MM.1S (cell line): ENCODE measurements around the gene CCNA2.

ENCODE experiments used
- DNase-seq: peaks from one replicate; pipeline ENCODE4 v3.0.0-alpha.2; 2015
- H2AFZ ChIP-seq: fragments of 300-600 bp; sonication (generic); 2 replicates; pipeline ENCODE4 v1.6.0; 2016; ENCODE audit warnings: antibody characterized with exemption, low read length
- H3F3A ChIP-seq: fragments of 300-600 bp; sonication (generic); 2 replicates; pipeline ENCODE4 v1.6.1; 2016; ENCODE audit warnings: mild to moderate bottlenecking, antibody characterized with exemption, low read length, moderate library complexity, mixed read lengths; ENCODE audit not compliant: insufficient read depth
- H3K27ac ChIP-seq: fragments of 300-600 bp; sonication (generic); 2 replicates; pipeline ENCODE4 v1.5.1; 2016; ENCODE audit warnings: mild to moderate bottlenecking, low read length
- H3K27me3 ChIP-seq: fragments of 300-600 bp; sonication (generic); replicated peaks from 2 replicates; pipeline ENCODE4 v1.6.0; 2016; ENCODE audit warnings: low read length; ENCODE audit not compliant: insufficient read depth
- H3K36me3 ChIP-seq: fragments of 300-600 bp; sonication (generic); replicated peaks from 2 replicates; pipeline ENCODE4 v1.6.1; 2016; ENCODE audit warnings: mild to moderate bottlenecking, low read length, mixed read lengths; ENCODE audit not compliant: insufficient read depth
- H3K4me1 ChIP-seq: fragments of 300-600 bp; sonication (generic); 2 replicates; pipeline ENCODE4 v1.6.1; 2016; ENCODE audit warnings: low read length, mixed read lengths
- H3K4me2 ChIP-seq: fragments of 300-600 bp; sonication (generic); 2 replicates; pipeline ENCODE4 v1.6.0; 2016; ENCODE audit warnings: low read depth, low read length
- H3K4me3 ChIP-seq: fragments of 300-600 bp; sonication (generic); 2 replicates; pipeline ENCODE4 v1.5.1; 2016; ENCODE audit warnings: low read length, mixed read lengths
- H3K79me2 ChIP-seq: fragments of 300-600 bp; sonication (generic); 2 replicates; pipeline ENCODE4 v1.6.1; 2016; ENCODE audit warnings: mixed run types, low read length, mixed read lengths
- H3K9ac ChIP-seq: fragments of 300-600 bp; sonication (generic); 2 replicates; pipeline ENCODE4 v1.6.1; 2016; ENCODE audit warnings: low read length, mixed read lengths
- H3K9me2 ChIP-seq: fragments of 300-600 bp; sonication (generic); replicated peaks from 2 replicates; pipeline ENCODE4 v1.6.1; 2016; ENCODE audit warnings: mild to moderate bottlenecking, low read length, mixed read lengths; ENCODE audit not compliant: insufficient read depth
- H3K9me3 ChIP-seq: fragments of 300-600 bp; sonication (generic); replicated peaks from 2 replicates; pipeline ENCODE4 v1.6.1; 2016; ENCODE audit warnings: mild to moderate bottlenecking, low read length, mixed read lengths; ENCODE audit not compliant: insufficient read depth
- H4K20me1 ChIP-seq: fragments of 300-600 bp; sonication (generic); 2 replicates; pipeline ENCODE4 v1.6.1; 2016; ENCODE audit warnings: mild to moderate bottlenecking, low read length, moderate library complexity, mixed read lengths; ENCODE audit not compliant: insufficient read depth
- CTCF ChIP-seq: fragments of 300-600 bp; sonication (generic); IDR thresholded peaks from 2 replicates; pipeline ENCODE4 v1.5.1; 2016; ENCODE audit warnings: antibody characterized with exemption, low read length, mixed read lengths
- EZH2 ChIP-seq: fragments of 300-600 bp; sonication (generic); optimal IDR thresholded peaks from 2 replicates; pipeline ENCODE3; 2017; ENCODE audit warnings: low read depth, mild to moderate bottlenecking, antibody characterized with exemption, low read length, mixed read lengths
- EZH2phosphoT487 ChIP-seq: fragments of 300-600 bp; sonication (generic); IDR thresholded peaks from 2 replicates; pipeline ENCODE4 v1.6.1; 2018; ENCODE audit warnings: antibody characterized with exemption, low read length

CCNA2 gene

GRCh38 chr4:121794505-121795188 lies 29.0 kb downstream of the CCNA2 start:
- Histone ChIP-seq H2AFZ (no peak overlapping the region), H3K79me2 (no peaks in the 10 kb centered on the region), H3K27ac (no peak overlapping the region), H3K27me3 (no peaks in the 10 kb centered on the region), H4K20me1 (no peaks in the 10 kb centered on the region), H3K9ac (no peak overlapping the region), H3K4me1 (peaks cover 8% of the 10 kb centered on the region), H3K36me3 (no peaks in the 10 kb centered on the region), H3K9me2 (no peaks in the 10 kb centered on the region), H3K4me2 (no peak overlapping the region), H3K4me3 (no peak overlapping the region), H3K9me3 (no peaks in the 10 kb centered on the region), H3F3A (0 out of 2 replicates have a peak, but pooled peaks cover 4% of the 10 kb centered on the region)
- DNase-seq: no peak
- TF ChIP-seq EZH2 (no peak), CTCF (no peak), EZH2phosphoT487 (no peak)

- Histone ChIP-seq H3K4me1 (no peaks in the 10 kb centered on the region), H2AFZ (no peak overlapping the region), H3K27ac (no peak overlapping the region), H3K9me2 (no peaks in the 10 kb centered on the region), H3K9ac (no peak overlapping the region), H3K4me3 (no peak overlapping the region), H3K27me3 (no peaks in the 10 kb centered on the region), H4K20me1 (no peaks in the 10 kb centered on the region), H3K36me3 (no peaks in the 10 kb centered on the region), H3K9me3 (no peaks in the 10 kb centered on the region), H3K4me2 (no peak overlapping the region), H3F3A (no peaks in the 10 kb centered on the region), H3K79me2 (no peaks in the 10 kb centered on the region)
- TF ChIP-seq EZH2: no peak
- no peak for TF ChIP-seq EZH2phosphoT487
- TF ChIP-seq CTCF: no peak
- DNase-seq: no peak
These were observed 30.7 kb downstream of the CCNA2 start for GRCh38 chr4:121792966-121793365.

GRCh38 chr4:121791481-121791880 lies 32.2 kb downstream of the CCNA2 start:
- Histone ChIP-seq H3K36me3 (no peaks in the 10 kb centered on the region), H3K9me2 (no peaks in the 10 kb centered on the region), H3K27ac (no peak overlapping the region), H3K4me3 (no peak overlapping the region), H3F3A (no peaks in the 10 kb centered on the region), H3K4me2 (no peak overlapping the region), H3K79me2 (no peaks in the 10 kb centered on the region), H3K9me3 (no peaks in the 10 kb centered on the region), H3K9ac (no peak overlapping the region), H3K27me3 (no peaks in the 10 kb centered on the region), H3K4me1 (no peaks in the 10 kb centered on the region), H4K20me1 (no peaks in the 10 kb centered on the region), H2AFZ (no peak overlapping the region)
- DNase-seq: no peak
- no peak for TF ChIP-seq EZH2phosphoT487

- no peak overlapping the region for H3K4me3 ChIP-seq
- H3K9me2 ChIP-seq: no peaks in the 10 kb centered on the region
- H3F3A ChIP-seq: no peaks in the 10 kb centered on the region
- DNase-seq: no peak
- no peaks in the 10 kb centered on the region for H3K4me1 ChIP-seq
- TF ChIP-seq EZH2phosphoT487 (no peak), CTCF (no peak), EZH2 (no peak)
- no peaks in the 10 kb centered on the region for H4K20me1 ChIP-seq
- H3K79me2 ChIP-seq: no peaks in the 10 kb centered on the region
- H3K4me2 ChIP-seq: no peak overlapping the region
- no peak overlapping the region for H2AFZ ChIP-seq
- no peak overlapping the region for H3K27ac ChIP-seq
- H3K9ac ChIP-seq: no peak overlapping the region
- H3K36me3 ChIP-seq: no peaks in the 10 kb centered on the region
- H3K27me3 ChIP-seq: no peaks in the 10 kb centered on the region
- H3K9me3 ChIP-seq: no peaks in the 10 kb centered on the region
These were observed 32.7 kb downstream of the CCNA2 start for GRCh38 chr4:121790976-121791375.
